ENCODE results near the gene NOD1.
"Not testable (repeated sequence)": the region's sequence is repeated elsewhere in the genome, so short reads cannot be mapped to it uniquely, and the experiment has no call there.

The NOD1 gene

DNA sequence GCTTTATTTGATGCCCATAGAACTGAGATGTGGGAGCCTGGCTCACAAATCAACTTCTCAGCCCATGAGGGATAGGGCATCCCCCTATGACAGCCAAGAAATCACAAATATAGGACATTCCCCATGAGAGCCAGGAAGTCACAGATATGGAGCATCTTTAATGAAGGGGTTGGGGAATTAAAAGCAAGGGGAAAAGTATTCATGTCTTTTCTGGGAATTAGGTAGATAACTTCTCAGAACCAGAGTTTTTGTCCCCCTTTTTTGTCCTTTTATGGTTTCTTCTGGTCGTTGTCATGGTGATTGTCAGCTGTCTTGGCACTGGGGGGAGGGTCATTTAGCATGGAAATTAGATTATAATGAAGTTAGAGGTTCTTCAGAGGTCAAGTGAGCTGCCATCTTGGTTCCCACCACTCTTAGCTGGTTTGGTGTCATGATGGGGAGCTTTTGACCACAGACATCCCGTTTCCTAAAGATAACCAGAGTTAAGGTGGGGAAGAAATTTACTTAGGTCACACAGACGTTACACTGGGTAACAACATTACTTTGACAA, 56.9 kb downstream of the NOD1 start:
- peaks cover 38% of the 10 kb centered on the region for H3K36me3 Mint-ChIP-seq (ENCODE audit: low read depth)
- no peaks in the 10 kb centered on the region for H3K27me3 Mint-ChIP-seq
- H3K9me3 Mint-ChIP-seq: no peaks in the 10 kb centered on the region
- H3K27ac Mint-ChIP-seq: no peak overlapping the region
- peaks cover 19% of the 10 kb centered on the region for H3K4me1 Mint-ChIP-seq (ENCODE audit: low read depth)
- no peak overlapping the region for H3K4me3 Mint-ChIP-seq
- intact Hi-C loops (cut with micrococcal nuclease): no loop called here

DNA sequence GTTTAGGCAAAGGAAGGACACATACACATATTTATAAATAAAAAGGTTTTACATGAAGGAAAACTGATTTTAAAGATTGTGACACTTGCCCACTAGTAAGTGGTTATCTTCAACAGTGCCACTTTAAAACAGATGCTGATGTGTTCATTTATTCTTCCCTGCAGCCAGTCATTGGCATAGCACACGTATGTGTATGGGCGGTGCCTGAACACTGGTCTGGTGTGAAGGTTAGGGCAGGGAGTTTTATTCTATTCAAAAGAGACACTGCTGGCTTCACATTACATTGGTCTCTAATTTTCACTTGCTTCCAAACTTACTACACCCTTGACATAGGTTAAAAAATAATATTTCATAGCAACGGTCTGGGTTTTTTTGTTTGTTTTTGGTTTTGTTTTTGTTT, 57.9 kb downstream of the NOD1 start:
- intact Hi-C loops (cut with micrococcal nuclease): no loop called here
- Mint-ChIP-seq H3K4me1 (ENCODE audit: low read depth) (peaks cover 8% of the 10 kb centered on the region), H3K9me3 (no peaks in the 10 kb centered on the region), H3K36me3 (ENCODE audit: low read depth) (peaks cover 27% of the 10 kb centered on the region), H3K4me3 (no peak overlapping the region), H3K27me3 (no peaks in the 10 kb centered on the region), H3K27ac (no peak overlapping the region)

DNA sequence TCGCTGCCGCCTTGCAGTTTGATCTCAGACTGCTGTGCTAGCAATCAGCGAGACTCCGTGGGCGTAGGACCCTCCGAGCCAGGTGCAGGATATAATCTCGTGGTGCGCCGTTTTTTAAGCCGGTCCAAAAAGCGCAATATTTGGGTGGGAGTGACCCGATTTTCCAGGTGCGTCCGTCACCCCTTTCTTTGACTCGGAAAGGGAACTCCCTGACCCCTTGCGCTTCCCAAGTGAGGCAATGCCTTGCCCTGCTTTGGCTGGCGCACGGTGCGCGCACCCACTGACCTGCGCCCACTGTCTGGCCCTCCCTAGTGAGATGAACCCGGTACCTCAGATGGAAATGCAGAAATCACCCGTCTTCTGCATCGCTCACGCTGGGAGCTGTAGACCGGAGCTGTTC, 58.5 kb downstream of the NOD1 start:
- peaks cover 21% of the 10 kb centered on the region for H3K36me3 Mint-ChIP-seq (ENCODE audit: low read depth)
- intact Hi-C loops (cut with micrococcal nuclease); H3K27ac Mint-ChIP-seq; H3K4me1 Mint-ChIP-seq (ENCODE audit: low read depth); H3K4me3 Mint-ChIP-seq; H3K27me3 Mint-ChIP-seq; H3K9me3 Mint-ChIP-seq: not testable (repeated sequence)

DNA sequence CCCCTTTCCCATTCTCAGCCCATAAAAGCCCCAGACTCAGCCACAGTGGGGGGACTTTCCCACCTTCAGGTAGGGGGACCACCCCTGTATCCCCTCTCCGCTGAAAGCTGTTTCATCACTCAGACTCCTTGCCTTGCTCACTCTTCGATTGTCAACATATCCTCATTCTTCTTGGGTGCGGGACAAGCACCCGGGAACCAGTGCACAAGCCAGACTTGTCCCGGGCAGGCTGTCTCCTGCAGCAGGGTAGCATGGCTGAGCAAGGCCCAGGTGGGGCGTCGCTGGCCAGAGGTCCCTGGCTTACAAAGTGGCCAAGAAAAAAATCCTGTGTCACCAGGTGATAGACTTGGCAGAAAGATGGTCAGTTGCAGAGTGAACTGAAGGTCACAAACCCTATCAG, 64.7 kb downstream of the NOD1 start:
- Mint-ChIP-seq H3K27ac (no peak overlapping the region), H3K4me3 (no peak overlapping the region), H3K36me3 (ENCODE audit: low read depth) (no peaks in the 10 kb centered on the region), H3K9me3 (no peaks in the 10 kb centered on the region), H3K4me1 (ENCODE audit: low read depth) (peaks cover 18% of the 10 kb centered on the region), H3K27me3 (no peaks in the 10 kb centered on the region)
- intact Hi-C loops (cut with micrococcal nuclease): loop anchor here (1.0 kb wide), 1 partner anchor 250 kb away; no protein-coding TSS in a partner anchor

DNA sequence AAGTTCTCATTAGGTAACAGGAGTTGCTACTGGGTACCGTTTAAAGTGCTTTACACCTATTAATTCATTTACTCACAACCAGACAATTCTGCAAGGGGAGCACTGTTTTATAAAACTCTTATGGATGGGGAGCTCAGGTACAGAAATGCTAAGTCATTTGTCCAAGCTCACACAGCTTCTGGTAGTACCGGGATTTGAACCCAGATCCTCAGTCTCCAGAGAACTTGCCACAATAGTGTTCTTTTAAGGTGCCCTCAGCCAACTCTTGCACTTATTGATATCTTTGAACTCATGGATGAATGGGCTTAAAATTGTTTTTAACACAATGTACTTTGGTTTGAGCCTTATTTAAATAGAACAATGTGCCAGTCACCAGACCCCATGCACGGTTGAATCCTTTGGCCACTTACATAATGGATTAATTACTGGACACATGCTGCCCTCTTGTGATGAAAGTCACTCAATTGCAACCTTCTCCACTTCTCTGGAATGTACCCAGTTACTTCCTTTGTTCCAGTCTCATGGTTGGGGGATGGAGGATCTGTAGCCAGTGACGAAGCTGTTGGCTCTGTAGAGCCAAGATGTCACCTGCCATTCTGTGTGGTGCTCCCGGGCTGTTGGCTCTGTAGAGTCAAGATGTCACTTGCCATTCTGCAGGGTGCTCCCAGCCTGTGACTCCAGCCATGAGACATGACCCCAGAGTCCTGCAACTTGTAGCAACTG, 65.6 kb downstream of the NOD1 start:
- Mint-ChIP-seq H3K4me1 (ENCODE audit: low read depth) (peaks cover 18% of the 10 kb centered on the region), H3K27me3 (no peaks in the 10 kb centered on the region), H3K9me3 (no peaks in the 10 kb centered on the region), H3K4me3 (no peak overlapping the region), H3K27ac (no peak overlapping the region), H3K36me3 (ENCODE audit: low read depth) (peaks cover 5% of the 10 kb centered on the region)
- intact Hi-C loops (cut with micrococcal nuclease): loop anchor here (1.0 kb wide), 1 partner anchor 249 kb away; no protein-coding TSS in a partner anchor

DNA sequence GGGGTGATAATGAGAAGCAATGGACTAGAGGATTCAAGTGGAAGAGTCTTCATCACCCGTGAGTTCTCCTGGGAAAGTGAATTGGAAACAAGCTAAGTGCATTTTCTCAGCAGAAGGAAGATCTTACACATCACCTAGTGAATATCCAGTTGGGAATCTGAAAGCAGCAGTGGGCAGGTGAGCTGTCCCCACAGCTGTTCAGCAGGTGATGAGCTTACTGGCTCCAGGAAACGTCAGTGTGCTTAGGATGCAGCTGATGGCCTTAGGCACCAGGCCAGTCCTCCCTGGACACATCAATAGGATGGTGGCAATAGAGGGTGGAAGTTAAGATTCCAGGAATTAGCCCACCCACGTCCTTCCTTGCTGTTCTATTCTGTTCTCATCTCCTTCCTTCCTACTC, 66.7 kb downstream of the NOD1 start:
- intact Hi-C loops (cut with micrococcal nuclease): loop anchor here (2.0 kb wide), 1 partner anchor 133 kb away; no protein-coding TSS in a partner anchor
- H3K4me3 Mint-ChIP-seq: no peak overlapping the region
- no peaks in the 10 kb centered on the region for H3K9me3 Mint-ChIP-seq
- no peak overlapping the region for H3K27ac Mint-ChIP-seq
- no peaks in the 10 kb centered on the region for H3K27me3 Mint-ChIP-seq
- H3K36me3 Mint-ChIP-seq (ENCODE audit: low read depth): peaks cover 6% of the 10 kb centered on the region
- H3K4me1 Mint-ChIP-seq (ENCODE audit: low read depth): peaks cover 18% of the 10 kb centered on the region

DNA sequence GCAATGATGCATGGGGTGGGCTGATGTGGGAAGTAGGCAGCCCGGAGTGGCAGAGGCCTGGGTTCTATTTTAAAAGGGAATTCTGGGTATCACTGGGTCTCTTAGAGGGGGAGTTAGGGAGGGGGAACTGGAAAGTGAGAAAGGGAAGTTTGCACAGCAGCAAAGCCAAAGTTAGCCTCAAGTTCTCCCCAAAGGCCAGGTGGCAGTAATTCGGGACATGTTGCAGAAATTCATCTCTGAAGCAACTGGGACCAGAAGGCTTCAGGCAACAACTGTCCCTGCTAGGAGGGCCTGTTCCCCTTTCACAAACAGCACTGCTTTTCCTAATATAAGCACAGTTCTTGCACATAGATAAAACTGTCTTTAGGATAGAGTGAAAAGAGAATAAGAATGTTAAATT, 67.4 kb downstream of the NOD1 start:
- Mint-ChIP-seq H3K4me1 (ENCODE audit: low read depth) (peaks cover 18% of the 10 kb centered on the region), H3K4me3 (no peak overlapping the region), H3K36me3 (ENCODE audit: low read depth) (peaks cover 13% of the 10 kb centered on the region), H3K9me3 (no peaks in the 10 kb centered on the region), H3K27me3 (no peaks in the 10 kb centered on the region), H3K27ac (no peak overlapping the region)
- intact Hi-C loops (cut with micrococcal nuclease): loop anchor here (2.0 kb wide), 1 partner anchor 132 kb away; no protein-coding TSS in a partner anchor

DNA sequence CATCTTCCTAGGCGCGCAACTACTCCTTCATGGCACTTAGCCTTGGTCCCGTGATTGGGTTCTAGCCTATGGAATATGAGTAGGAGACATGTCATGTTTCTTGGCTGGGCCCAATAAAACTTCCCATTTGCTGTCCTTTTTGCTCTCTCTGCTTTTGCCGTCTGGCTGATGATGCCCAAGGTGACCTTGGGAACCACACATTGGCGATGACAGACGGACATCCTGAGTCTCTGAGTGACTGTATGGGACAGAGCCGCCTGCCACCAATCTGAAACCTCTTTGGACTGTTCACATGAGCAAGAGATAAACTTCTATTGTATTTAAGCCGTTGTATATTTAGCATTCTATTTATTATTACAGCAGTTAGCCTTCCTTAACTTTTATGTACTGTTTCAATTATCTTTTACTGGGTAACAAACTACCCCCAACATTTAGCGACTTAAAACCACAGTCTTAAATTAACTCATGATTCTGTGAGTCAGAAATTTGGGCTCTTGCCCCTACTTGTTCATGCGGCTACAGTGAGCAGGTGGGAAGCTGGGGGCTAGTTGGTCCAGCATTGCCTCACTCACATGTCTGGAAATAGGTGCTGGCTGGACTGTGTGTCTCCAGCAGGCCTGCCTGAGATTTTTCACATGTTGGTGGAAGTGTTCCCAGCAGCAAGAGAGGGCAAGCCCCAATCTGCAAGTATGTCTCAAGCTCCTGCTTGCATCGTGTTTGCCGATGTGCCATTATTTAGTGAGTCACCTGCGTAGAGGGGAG, 71.7 kb downstream of the NOD1 start:
- Mint-ChIP-seq H3K9me3 (no peaks in the 10 kb centered on the region), H3K4me1 (ENCODE audit: low read depth) (peaks cover 11% of the 10 kb centered on the region), H3K27me3 (no peaks in the 10 kb centered on the region), H3K4me3 (no peak overlapping the region), H3K36me3 (ENCODE audit: low read depth) (peaks cover 40% of the 10 kb centered on the region), H3K27ac (no peak overlapping the region)
- intact Hi-C loops (cut with micrococcal nuclease): loop anchor here (10.0 kb wide), 1 partner anchor 472 kb away; no protein-coding TSS in a partner anchor

DNA sequence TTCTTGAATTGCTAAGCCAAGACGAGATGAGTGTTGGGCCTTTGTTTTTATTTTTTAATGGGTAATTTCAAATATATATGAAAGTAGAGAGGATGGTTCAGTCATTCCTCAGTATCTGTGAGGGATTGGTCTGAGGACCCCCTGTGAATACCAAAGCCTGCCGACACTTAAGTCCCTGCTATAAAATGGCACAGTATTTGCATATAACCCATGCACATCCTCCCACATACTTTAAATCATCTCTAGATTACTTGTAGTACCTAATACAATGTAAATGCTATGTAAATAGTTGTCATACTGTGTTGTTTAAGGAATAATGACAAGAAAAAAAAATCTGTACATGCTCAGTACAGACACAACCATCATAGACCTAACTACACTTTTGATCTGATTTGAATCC, 73.4 kb downstream of the NOD1 start:
- intact Hi-C loops (cut with micrococcal nuclease): loop anchor here (10.0 kb wide), 1 partner anchor 470 kb away; no protein-coding TSS in a partner anchor
- Mint-ChIP-seq H3K27me3 (no peaks in the 10 kb centered on the region), H3K36me3 (ENCODE audit: low read depth) (peaks cover 40% of the 10 kb centered on the region), H3K9me3 (no peaks in the 10 kb centered on the region), H3K4me3 (no peak overlapping the region), H3K27ac (no peak overlapping the region), H3K4me1 (ENCODE audit: low read depth) (no peaks in the 10 kb centered on the region)

DNA sequence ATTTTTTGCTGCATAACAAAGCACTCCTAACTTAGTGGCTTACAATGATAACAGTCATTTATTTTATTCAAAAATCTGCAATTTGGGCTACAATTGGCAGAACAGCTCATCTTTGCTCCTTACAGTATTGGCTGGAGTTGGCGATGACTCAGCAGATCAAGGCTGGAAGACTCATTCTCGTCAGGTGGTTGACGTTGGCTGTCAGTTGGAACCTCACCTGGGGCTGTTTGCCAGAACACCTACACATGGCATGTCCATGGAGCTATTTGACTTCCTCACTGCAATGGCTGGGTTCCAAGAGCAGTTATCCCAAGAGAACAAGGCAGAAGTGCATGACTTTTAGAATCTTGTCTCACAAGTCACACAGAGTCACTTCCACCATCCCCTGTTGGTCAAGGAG, 75.1 kb downstream of the NOD1 start:
- no peak overlapping the region for H3K27ac Mint-ChIP-seq
- peaks cover 39% of the 10 kb centered on the region for H3K36me3 Mint-ChIP-seq (ENCODE audit: low read depth)
- intact Hi-C loops (cut with micrococcal nuclease): loop anchor here (10.0 kb wide), 1 partner anchor 469 kb away; no protein-coding TSS in a partner anchor
- no peaks in the 10 kb centered on the region for H3K9me3 Mint-ChIP-seq
- H3K27me3 Mint-ChIP-seq: no peaks in the 10 kb centered on the region
- H3K4me3 Mint-ChIP-seq: no peak overlapping the region
- no peaks in the 10 kb centered on the region for H3K4me1 Mint-ChIP-seq (ENCODE audit: low read depth)

DNA sequence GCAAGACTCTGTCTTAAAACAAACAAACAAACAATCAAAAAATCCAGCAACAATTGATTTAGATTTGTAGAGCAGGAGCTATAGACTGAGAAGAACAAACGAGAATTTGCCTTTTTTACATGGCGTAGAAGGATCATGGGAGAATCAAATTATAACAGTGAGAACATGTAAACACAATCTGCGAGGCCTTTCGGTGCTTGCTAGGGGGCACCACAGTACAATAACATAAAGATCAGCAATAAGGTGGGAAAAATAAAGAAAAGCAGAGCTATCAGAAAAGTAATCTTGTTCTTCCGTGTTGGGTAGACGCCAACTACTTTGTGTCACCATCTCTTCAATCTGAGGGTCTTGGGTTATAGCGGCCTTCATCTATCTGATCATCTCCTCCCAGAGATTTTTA, 82.2 kb downstream of the NOD1 start:
- no peak overlapping the region for H3K27ac Mint-ChIP-seq
- no peak overlapping the region for H3K4me3 Mint-ChIP-seq
- peaks cover under 1% of the 10 kb centered on the region for H3K4me1 Mint-ChIP-seq (ENCODE audit: low read depth)
- intact Hi-C loops (cut with micrococcal nuclease): no loop called here
- H3K36me3 Mint-ChIP-seq (ENCODE audit: low read depth): peaks cover 19% of the 10 kb centered on the region
- no peaks in the 10 kb centered on the region for H3K9me3 Mint-ChIP-seq
- H3K27me3 Mint-ChIP-seq: no peaks in the 10 kb centered on the region

DNA sequence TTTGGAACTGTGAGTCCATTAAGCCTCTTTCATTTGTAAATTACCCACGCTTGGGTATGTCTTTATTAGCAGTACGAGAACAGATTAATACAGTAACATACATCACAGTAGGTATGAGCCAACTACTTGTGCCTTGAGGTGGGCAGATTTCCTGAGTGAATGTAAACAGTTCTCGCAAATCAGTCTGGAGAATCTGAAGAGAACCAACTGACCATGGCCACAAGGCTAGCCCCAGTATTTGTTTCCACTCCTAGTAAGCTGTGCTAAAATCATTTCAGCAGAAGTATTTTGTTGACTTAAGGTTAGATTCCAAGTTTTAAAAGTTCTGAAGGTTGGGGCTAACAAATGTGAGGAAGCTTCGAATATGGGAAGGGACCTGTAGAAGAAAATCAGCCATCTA, 82.9 kb downstream of the NOD1 start:
- Mint-ChIP-seq H3K9me3 (no peaks in the 10 kb centered on the region), H3K4me1 (ENCODE audit: low read depth) (peaks cover 8% of the 10 kb centered on the region), H3K4me3 (no peak overlapping the region), H3K36me3 (ENCODE audit: low read depth) (peaks cover 19% of the 10 kb centered on the region), H3K27me3 (no peaks in the 10 kb centered on the region), H3K27ac (no peak overlapping the region)
- intact Hi-C loops (cut with micrococcal nuclease): no loop called here

DNA sequence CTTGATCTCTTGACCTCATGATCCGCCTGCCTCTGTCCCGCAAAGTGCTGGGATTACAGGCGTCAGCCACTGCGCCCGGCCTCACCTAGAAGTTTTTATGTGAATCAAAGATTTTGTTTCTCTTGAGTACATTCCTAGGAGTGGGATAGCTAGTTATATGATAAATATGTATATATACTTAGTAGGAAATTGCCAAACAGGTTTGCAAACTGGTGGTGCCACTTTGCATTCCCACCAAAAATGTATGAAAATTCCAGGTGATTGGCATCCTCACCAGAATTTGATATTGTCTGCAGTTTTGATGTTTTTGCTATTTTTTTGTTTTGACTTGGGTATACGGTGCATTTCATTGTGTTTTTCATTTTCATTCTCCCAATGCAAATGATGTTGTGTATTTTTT, 86.8 kb downstream of the NOD1 start:
- intact Hi-C loops (cut with micrococcal nuclease): no loop called here
- Mint-ChIP-seq H3K9me3 (peaks cover 13% of the 10 kb centered on the region), H3K36me3 (ENCODE audit: low read depth) (peaks cover 34% of the 10 kb centered on the region), H3K4me1 (ENCODE audit: low read depth) (peaks cover 24% of the 10 kb centered on the region), H3K27ac (peak overlapping the region; percentile 30), H3K4me3 (no peak overlapping the region), H3K27me3 (no peaks in the 10 kb centered on the region)

All from dendritic cell treated with granulocyte-macrophage colony-stimulating factor and Interleukin-4, amounts not matched to agents 40 ng/mL and 50 ng/mL, for 4 days (primary cell).